Fibroblast of skin of back (primary cell): ENCODE measurements around the gene AKAP7.

Source experiments
- DNase-seq: peaks from one replicate; pipeline ENCODE4 v3.0.0-alpha.2; 2013

AKAP7 gene

GRCh38 chr6:131205481-131206244 lies 70.4 kb downstream of the AKAP7 start:
- DNase-seq = no peak

GRCh38 chr6:131206463-131207251 lies 71.4 kb downstream of the AKAP7 start:
- DNase-seq = no peak

- no peak for DNase-seq
These were observed 73.5 kb downstream of the AKAP7 start for GRCh38 chr6:131208787-131209186.

DNA sequence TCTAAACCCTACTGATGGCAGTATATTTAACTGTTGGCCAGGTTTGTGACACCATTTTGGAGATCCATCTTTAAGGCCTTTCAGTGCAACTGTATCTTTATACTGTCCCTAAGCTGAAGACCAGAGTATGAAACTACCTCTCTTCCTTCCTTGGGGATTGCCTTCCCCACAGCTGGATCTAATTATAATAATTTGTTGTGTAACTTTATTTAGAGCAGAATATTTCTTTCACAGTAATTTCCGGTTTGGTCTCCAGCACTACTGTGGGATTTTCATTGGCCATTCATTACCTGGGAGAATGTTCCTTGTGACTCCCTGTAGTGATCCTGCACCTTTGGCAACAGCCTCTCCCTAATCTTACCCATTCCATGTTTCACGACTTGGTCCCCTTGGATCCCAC lies 75.2 kb downstream of the AKAP7 start:
- DNase-seq = no peak

GRCh38 chr6:131212024-131212423 lies 76.8 kb downstream of the AKAP7 start:
- no peak for DNase-seq

- no peak for DNase-seq
These were observed 77.6 kb downstream of the AKAP7 start for GRCh38 chr6:131212913-131213312.

DNA sequence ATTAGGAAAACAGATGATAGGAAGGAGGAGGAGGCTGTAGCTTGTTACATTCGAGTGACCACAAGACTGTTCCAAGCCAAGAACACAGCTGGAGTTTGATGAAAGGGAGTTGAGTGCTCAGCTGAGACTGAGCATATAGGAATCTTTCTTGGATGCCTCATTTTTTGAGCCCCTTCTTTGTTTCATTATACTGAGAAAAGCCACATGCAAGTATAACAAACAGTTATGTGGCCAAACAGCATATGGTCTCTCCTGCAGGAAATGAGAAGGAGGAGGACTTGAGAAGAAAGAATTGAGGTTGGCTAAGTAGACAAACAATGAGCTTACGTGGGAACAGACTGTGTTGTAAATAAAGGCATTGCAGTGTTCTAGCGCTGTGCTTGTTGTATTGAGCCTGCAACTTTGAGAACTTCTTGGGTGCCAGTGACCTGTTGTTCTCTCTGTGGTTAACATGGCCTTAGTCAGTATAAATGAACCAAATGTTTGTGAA lies 78.3 kb downstream of the AKAP7 start:
- no peak for DNase-seq

- DNase-seq = no peak
These were observed 80.0 kb downstream of the AKAP7 start for GRCh38 chr6:131215219-131215618.

GRCh38 chr6:131216246-131216645 lies 81.0 kb downstream of the AKAP7 start:
- no peak for DNase-seq

- DNase-seq = no peak
These were observed 87.5 kb downstream of the AKAP7 start for GRCh38 chr6:131222773-131223172.

GRCh38 chr6:131223416-131223815 lies 88.1 kb downstream of the AKAP7 start:
- no peak for DNase-seq

DNA sequence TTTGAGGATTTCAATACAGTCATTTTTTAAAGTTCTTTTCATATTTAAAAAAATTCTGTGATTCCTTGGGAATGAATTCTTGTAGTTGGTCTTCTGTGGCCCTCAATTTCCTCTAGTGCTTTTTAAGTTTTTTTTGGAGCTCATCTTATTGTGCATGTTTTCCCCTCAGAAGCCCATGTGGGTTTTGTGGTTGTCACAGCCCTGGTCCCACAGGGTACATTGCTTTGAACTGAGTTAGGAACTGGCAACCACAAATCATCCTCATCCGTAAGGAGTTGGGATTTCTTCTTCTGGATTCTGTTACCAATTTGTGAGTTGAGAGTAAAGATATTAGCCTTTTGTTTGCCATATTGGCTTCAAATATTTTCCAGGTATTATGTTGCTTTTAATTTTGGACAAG lies 89.9 kb downstream of the AKAP7 start:
- peak; percentile 30 for DNase-seq

DNA sequence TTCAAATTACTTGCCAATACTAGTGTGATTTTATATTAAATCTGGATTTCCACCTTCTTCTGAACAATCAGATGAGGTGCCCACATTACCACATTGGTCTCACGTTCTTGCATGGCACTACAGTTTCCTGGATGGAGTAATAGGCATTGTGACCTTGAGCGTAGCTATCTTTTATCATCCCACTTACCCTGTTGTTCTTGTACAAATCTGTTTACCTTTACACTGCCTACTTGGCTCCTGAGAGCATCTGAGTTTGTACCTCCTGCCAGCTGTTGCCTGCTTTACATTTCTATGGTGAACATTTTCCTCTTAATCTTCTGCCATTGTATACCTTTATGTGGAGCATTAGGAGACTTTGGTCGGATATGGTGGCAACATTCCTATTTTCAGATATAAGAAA lies 90.7 kb downstream of the AKAP7 start:
- DNase-seq = no peak

- no peak for DNase-seq
These were observed 91.3 kb downstream of the AKAP7 start for GRCh38 chr6:131226459-131227157.

DNA sequence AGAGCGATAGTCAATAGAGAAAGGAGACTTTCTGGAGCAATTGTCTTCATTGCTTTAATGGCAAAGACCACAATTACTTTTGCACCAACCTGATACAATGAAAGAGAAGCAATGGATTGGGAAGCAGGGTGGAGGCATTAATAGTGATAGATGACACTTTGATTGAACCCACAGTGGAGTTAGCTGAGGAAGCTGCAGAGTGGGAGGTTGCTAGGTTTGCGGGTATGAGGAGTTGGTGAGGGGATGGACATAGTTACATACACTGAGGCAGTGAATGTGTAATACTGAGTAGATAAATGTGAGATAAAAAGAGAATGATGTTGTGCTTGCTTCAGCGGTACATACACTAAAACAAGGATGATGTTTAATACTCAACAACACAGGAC lies 91.9 kb downstream of the AKAP7 start:
- no peak for DNase-seq

DNA sequence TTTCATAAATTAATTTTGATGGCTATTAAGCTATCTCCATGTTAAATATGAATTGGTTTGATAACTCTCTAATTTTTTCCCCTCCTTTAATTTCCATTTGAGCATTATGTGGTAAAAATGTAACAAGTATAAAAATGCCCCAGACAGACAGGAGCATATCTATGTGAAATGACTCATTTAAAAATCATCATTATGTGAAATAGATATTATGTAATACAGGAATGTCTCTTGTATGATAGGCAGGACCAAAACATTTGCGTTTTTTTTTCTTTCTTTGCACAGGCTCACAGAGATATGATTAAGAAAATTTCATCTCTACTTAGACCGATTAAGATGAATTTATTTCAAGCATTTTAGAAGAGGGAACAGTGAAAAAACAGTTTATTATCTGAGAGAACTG lies 95.8 kb downstream of the AKAP7 start:
- peak; percentile 15 for DNase-seq

- DNase-seq = no peak
These were observed 96.6 kb downstream of the AKAP7 start for GRCh38 chr6:131231891-131232290.

GRCh38 chr6:131244942-131245341 lies 109.7 kb downstream of the AKAP7 start:
- DNase-seq = no peak

- peak; percentile 41 for DNase-seq
These were observed 114.9 kb downstream of the AKAP7 start for GRCh38 chr6:131250122-131250521.

- no peak for DNase-seq
These were observed 115.7 kb downstream of the AKAP7 start for GRCh38 chr6:131250936-131251335.

DNA sequence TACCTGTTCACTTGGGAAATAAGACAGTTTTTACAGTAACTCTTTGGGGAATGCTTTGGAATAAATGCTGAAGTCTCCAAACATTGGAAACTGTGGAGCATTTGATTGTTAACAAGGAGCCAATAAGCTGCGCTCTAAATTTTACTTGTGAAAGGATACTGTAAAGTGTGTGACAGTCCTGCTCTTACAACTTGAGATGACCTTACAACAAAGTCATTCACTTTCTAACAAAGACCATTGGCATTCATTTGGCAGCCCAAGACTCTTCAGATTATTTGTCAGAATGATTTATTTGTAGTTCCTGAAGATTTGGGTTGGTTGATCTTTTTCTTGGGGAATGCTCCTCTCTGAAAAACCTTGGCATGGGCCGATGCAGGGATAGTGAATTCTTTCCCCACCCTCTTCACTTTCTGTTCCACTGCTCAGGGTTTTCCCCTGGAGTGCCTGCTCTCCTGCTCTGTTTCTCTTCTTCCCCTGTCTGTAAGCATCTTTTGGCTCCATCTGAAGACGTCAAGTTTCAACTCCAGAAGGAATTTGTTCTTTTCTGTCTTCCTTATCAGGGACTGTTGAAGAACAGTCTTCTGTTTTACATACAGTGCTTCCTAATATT lies 116.4 kb downstream of the AKAP7 start:
- DNase-seq = no peak

DNA sequence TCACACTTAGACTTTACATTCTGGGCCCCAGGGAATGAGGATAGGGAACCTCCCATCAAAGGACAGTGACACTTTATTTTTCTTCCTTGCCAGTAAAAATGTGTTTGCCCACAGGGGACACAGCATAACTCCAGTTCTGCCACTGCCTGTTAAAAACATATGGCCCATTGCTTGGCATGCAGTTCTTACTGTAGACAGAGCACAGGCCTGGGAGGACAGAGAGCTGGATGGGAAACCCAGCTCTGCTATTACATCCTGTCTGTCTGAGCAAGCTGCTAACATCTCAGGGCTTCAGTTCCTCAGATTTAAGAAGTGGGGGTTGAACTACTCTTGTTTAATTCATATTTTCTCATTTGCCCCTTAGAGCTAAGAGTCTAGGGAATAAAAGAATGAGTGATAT lies 120.2 kb downstream of the AKAP7 start:
- no peak for DNase-seq

DNA sequence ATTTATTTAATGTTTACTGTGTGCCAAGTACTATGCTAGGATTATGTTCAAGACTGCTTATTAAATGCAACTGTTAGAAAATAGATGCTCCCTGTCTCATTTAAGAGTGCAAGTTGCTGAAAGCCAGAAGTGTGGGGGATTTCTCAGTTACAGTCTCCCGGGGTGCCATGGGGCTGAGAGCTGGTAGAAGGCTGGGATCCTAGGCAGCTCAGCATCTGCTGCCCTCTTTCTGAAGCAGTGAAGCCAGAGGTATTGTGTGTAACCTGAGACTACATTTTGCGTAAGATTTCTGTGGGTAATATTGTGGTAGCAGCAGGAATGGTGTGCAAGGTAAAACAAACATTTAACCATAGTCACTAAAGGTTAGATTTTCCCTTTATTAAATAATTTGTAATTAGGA lies 120.6 kb downstream of the AKAP7 start:
- DNase-seq = no peak
